Measurements from ENCODE around the gene KIF1A.

- no peak for TF ChIP-seq CTCF (IDR thresholded peaks at IDR 0.05)
- no peak for TF ChIP-seq EZH2 (IDR thresholded peaks at IDR 0.05)
- no peak for TF ChIP-seq EZH2phosphoT487 (IDR thresholded peaks at IDR 0.05)
Observed at GRCh38 chr2:240864475-240864874, 44.5 kb upstream of the KIF1A start.
